Neural cell (in vitro differentiated cells): Measurements from ENCODE around the gene CTXND1. TPM values are rescaled to one million over a fixed set of nuclear protein-coding genes. Genes with fewer than 3 reads are reported as not detected.

Source experiments
- H2AFZ ChIP-seq: fragments of 200-600, 300-800 bp; sonication (generic), shearing (Covaris generic); 2 replicates; pipeline ENCODE4 v1.6.0; 2014; ENCODE audit warnings: low read depth, mild to moderate bottlenecking, antibody characterized with exemption, low read length, moderate library complexity
- H3F3A ChIP-seq: fragments of 200-600 bp; shearing (Covaris generic); 2 replicates; pipeline ENCODE4 v1.6.1; 2016; ENCODE audit warnings: mild to moderate bottlenecking, moderate library complexity, mixed read lengths, antibody characterized with exemption, low read length; ENCODE audit not compliant: insufficient read depth, poor library complexity, severe bottlenecking
- H3K27ac ChIP-seq: fragments of 200-600, 300-800 bp; sonication (generic), shearing (Covaris generic); 2 replicates; pipeline ENCODE4 v1.5.1; 2014; ENCODE audit warnings: mild to moderate bottlenecking, low read length, moderate library complexity
- H3K27me3 ChIP-seq: fragments of 300-800, 200-600 bp; sonication (generic), shearing (Covaris generic); 2 replicates; pipeline ENCODE4 v1.6.0; 2014; ENCODE audit warnings: mild to moderate bottlenecking, low read depth, low read length, moderate library complexity; ENCODE audit not compliant: insufficient read depth
- H3K36me3 ChIP-seq: fragments of 300-800, 200-600 bp; sonication (generic), shearing (Covaris generic); 2 replicates; pipeline ENCODE4 v1.5.1; 2014; ENCODE audit warnings: mild to moderate bottlenecking, antibody characterized with exemption, low read length, moderate library complexity; ENCODE audit not compliant: insufficient read depth
- H3K4me2 ChIP-seq: fragments of 300-800, 200-600 bp; sonication (generic), shearing (Covaris generic); 2 replicates; pipeline ENCODE4 v1.6.0; 2014; ENCODE audit warnings: mild to moderate bottlenecking, low read length
- H3K4me3 ChIP-seq: fragments of 300-800, 200-600 bp; sonication (generic), shearing (Covaris generic); 2 replicates; pipeline ENCODE4 v1.5.1; 2014; ENCODE audit warnings: mild to moderate bottlenecking, low read length, moderate library complexity
- H3K79me2 ChIP-seq: fragments of 200-600 bp; shearing (Covaris generic); replicated peaks from 2 replicates; pipeline ENCODE4 v1.6.0; 2014; ENCODE audit warnings: mild to moderate bottlenecking, low read length, moderate library complexity; ENCODE audit not compliant: insufficient read depth
- H3K9ac ChIP-seq: fragments of 300-800, 200-600 bp; sonication (generic), shearing (Covaris generic); 2 replicates; pipeline ENCODE4 v1.6.1; 2016; ENCODE audit warnings: mild to moderate bottlenecking, low read length, mixed read lengths
- H3K9me2 ChIP-seq: fragments of 200-600 bp; shearing (Covaris generic); 2 replicates; pipeline ENCODE4 v1.6.1; 2016; ENCODE audit warnings: mild to moderate bottlenecking, low read length, mixed read lengths; ENCODE audit not compliant: insufficient read depth
- H3K9me3 ChIP-seq: fragments of 200-600, 300-800 bp; sonication (generic), shearing (Covaris generic); 2 replicates; pipeline ENCODE4 v1.6.1; 2016; ENCODE audit warnings: mild to moderate bottlenecking, mixed run types, low read length, moderate library complexity, mixed read lengths
- H4K20me1 ChIP-seq: fragments of 200-600 bp; shearing (Covaris generic); 2 replicates; pipeline ENCODE4 v1.6.1; 2016; ENCODE audit warnings: mild to moderate bottlenecking, mixed run types; ENCODE audit not compliant: insufficient read depth
- EP300 ChIP-seq: fragments of 450-650 bp; conservative IDR thresholded peaks from 2 replicates; pipeline ENCODE4 v1.6.1; 2014; ENCODE audit warnings: antibody characterized with exemption, mild to moderate bottlenecking, moderate library complexity; ENCODE audit not compliant: poor library complexity, severe bottlenecking
- EZH2 ChIP-seq: fragments of 200-600, 300-800 bp; shearing (Covaris generic), sonication (generic); IDR thresholded peaks from 2 replicates; pipeline ENCODE4 v1.6.1; 2014; ENCODE audit warnings: antibody characterized with exemption, low read length, borderline replicate concordance, mild to moderate bottlenecking; ENCODE audit not compliant: insufficient read depth, poor library complexity, severe bottlenecking
- MXI1 ChIP-seq: fragments of 450-650 bp; conservative IDR thresholded peaks from 2 replicates; pipeline ENCODE4 v1.6.1; 2014; ENCODE audit warnings: antibody characterized with exemption, mild to moderate bottlenecking; ENCODE audit not compliant: poor library complexity, severe bottlenecking
- POLR2AphosphoS5 ChIP-seq: IDR thresholded peaks from 2 replicates; pipeline ENCODE4 v1.6.1; 2012
- RAD21 ChIP-seq: fragments of 450-650 bp; conservative IDR thresholded peaks from 2 replicates; pipeline ENCODE4 v1.6.1; 2014; ENCODE audit warnings: antibody characterized with exemption, mild to moderate bottlenecking, moderate library complexity
- SMC3 ChIP-seq: fragments of 450-650 bp; conservative IDR thresholded peaks from 2 replicates; pipeline ENCODE4 v1.6.1; 2014; ENCODE audit warnings: antibody characterized with exemption, mild to moderate bottlenecking, moderate library complexity; ENCODE audit not compliant: poor library complexity
- TAF1 ChIP-seq: IDR thresholded peaks from 2 replicates; pipeline ENCODE4 v1.6.1; 2012; ENCODE audit warnings: low read depth
- polyA plus RNA-seq: library from polyadenylated mRNA; depleted of rRNA; stranded (reverse); fragments of >200 nt; gene quantifications from 2 replicates; pipeline ENCODE4 v1.2.3, GENCODE V29; 2014
- TF ChIP-seq, protein P1 (sequence below): IDR thresholded peaks from 2 replicates; pipeline ENCODE4 v1.6.1; 2012; ENCODE audit warnings: borderline replicate concordance
- TF ChIP-seq, protein P2 (sequence below): fragments of 450-650 bp; IDR thresholded peaks from 2 replicates; pipeline ENCODE4 v1.5.1; 2014; ENCODE audit warnings: antibody characterized with exemption, mild to moderate bottlenecking, moderate library complexity; ENCODE audit not compliant: poor library complexity, severe bottlenecking

Gene CTXND1
- polyA plus RNA-seq, 1 donor from 2014 or later, result not detected

DNA sequence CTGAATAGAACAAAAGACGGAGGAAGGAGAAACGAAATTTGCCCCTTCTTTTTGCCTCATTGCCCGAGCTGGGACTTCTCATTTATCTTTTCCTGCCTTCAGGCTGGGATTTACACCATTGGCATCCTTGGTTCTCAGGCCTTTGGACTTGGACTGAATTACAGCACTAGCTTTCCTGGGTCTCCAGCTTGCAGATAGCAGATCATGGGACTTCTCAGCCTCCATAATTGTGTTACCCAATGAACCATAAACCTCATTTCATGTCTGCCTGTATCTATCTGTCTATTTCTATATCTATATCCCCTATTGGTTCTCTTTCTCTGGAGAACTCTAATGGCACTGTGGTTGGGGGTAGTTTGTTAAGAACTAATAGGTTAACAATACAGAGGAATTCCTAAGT, 31.5 kb upstream of the CTXND1 start:
- Histone ChIP-seq H2AFZ (no peak overlapping the region), H4K20me1 (no peaks in the 10 kb centered on the region), H3K9ac (no peak overlapping the region), H3K27me3 (no peaks in the 10 kb centered on the region), H3K79me2 (no peaks in the 10 kb centered on the region), H3K4me2 (no peak overlapping the region), H3K36me3 (no peaks in the 10 kb centered on the region), H3K9me2 (no peaks in the 10 kb centered on the region), H3K4me3 (no peak overlapping the region), H3F3A (no peaks in the 10 kb centered on the region), H3K27ac (no peak overlapping the region), H3K9me3 (no peaks in the 10 kb centered on the region)
- TF ChIP-seq, protein P1, sequence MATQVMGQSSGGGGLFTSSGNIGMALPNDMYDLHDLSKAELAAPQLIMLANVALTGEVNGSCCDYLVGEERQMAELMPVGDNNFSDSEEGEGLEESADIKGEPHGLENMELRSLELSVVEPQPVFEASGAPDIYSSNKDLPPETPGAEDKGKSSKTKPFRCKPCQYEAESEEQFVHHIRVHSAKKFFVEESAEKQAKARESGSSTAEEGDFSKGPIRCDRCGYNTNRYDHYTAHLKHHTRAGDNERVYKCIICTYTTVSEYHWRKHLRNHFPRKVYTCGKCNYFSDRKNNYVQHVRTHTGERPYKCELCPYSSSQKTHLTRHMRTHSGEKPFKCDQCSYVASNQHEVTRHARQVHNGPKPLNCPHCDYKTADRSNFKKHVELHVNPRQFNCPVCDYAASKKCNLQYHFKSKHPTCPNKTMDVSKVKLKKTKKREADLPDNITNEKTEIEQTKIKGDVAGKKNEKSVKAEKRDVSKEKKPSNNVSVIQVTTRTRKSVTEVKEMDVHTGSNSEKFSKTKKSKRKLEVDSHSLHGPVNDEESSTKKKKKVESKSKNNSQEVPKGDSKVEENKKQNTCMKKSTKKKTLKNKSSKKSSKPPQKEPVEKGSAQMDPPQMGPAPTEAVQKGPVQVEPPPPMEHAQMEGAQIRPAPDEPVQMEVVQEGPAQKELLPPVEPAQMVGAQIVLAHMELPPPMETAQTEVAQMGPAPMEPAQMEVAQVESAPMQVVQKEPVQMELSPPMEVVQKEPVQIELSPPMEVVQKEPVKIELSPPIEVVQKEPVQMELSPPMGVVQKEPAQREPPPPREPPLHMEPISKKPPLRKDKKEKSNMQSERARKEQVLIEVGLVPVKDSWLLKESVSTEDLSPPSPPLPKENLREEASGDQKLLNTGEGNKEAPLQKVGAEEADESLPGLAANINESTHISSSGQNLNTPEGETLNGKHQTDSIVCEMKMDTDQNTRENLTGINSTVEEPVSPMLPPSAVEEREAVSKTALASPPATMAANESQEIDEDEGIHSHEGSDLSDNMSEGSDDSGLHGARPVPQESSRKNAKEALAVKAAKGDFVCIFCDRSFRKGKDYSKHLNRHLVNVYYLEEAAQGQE, result no peak
- TF ChIP-seq, protein P2, sequence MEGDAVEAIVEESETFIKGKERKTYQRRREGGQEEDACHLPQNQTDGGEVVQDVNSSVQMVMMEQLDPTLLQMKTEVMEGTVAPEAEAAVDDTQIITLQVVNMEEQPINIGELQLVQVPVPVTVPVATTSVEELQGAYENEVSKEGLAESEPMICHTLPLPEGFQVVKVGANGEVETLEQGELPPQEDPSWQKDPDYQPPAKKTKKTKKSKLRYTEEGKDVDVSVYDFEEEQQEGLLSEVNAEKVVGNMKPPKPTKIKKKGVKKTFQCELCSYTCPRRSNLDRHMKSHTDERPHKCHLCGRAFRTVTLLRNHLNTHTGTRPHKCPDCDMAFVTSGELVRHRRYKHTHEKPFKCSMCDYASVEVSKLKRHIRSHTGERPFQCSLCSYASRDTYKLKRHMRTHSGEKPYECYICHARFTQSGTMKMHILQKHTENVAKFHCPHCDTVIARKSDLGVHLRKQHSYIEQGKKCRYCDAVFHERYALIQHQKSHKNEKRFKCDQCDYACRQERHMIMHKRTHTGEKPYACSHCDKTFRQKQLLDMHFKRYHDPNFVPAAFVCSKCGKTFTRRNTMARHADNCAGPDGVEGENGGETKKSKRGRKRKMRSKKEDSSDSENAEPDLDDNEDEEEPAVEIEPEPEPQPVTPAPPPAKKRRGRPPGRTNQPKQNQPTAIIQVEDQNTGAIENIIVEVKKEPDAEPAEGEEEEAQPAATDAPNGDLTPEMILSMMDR, result no peak
- no peak for TF ChIP-seq EZH2
- no peak for TF ChIP-seq POLR2AphosphoS5
- TF ChIP-seq EP300, result no peak
- no peak for TF ChIP-seq SMC3
- no peak for TF ChIP-seq MXI1

DNA sequence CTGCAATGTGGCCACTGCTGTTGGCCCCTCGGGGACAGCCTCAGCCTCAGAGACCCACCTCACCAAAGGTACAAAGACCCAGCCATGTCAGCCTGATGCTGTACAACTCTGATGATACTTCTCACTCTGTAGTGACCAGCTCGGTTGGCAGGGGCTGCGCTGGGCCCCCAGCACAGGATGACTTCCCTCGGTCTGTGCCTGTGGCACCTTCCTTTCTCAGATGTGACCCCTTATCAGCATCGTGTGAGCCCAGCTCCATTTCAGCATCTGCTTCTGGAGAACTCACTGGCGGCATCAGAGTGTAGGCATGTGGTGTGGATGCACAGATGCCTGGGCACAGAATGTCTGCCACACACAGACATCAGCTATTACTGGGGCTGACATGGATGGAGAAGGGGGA, 25.1 kb upstream of the CTXND1 start:
- Histone ChIP-seq H3K27me3 (no peaks in the 10 kb centered on the region), H3K9ac (no peak overlapping the region), H3K79me2 (no peaks in the 10 kb centered on the region), H4K20me1 (no peaks in the 10 kb centered on the region), H3K9me2 (no peaks in the 10 kb centered on the region), H2AFZ (no peak overlapping the region), H3K4me3 (no peak overlapping the region), H3K27ac (no peak overlapping the region), H3K36me3 (no peaks in the 10 kb centered on the region), H3K9me3 (peaks cover 4% of the 10 kb centered on the region), H3K4me2 (no peak overlapping the region), H3F3A (no peaks in the 10 kb centered on the region)
- no peak for TF ChIP-seq SMC3
- TF ChIP-seq MXI1, result no peak
- TF ChIP-seq EP300, result no peak
- no peak for TF ChIP-seq TAF1
- no peak for TF ChIP-seq RAD21
- TF ChIP-seq, protein P2, result no peak
- TF ChIP-seq, protein P1, result no peak
- no peak for TF ChIP-seq POLR2AphosphoS5
- no peak for TF ChIP-seq EZH2
